ENCODE data around the gene MAG. TPM values are rescaled to one million over a fixed set of nuclear protein-coding genes. Genes with fewer than 3 reads are reported as not detected.

Gene MAG
- total RNA-seq, 2 donors from 2014 or later = not detected

GRCh38 chr19:35287713-35288112, 4.2 kb upstream of the MAG start:
- peaks cover 13% of the 10 kb centered on the region for H3K27me3 Mint-ChIP-seq (ENCODE audit: insufficient read depth)
- no peak for TF ChIP-seq CTCF (conservative IDR thresholded peaks at IDR 0.05)
- H3K36me3 Mint-ChIP-seq (ENCODE audit: low read depth) = no peaks in the 10 kb centered on the region
- no peak overlapping the region for H3K9ac ChIP-seq (ENCODE audit: extremely low read depth, low read length, poor library complexity, severe bottlenecking)
- H3K4me1 Mint-ChIP-seq = peaks cover 11% of the 10 kb centered on the region
- H3K27ac ChIP-seq (ENCODE audit: low read depth, low read length) = no peak overlapping the region
- H3K9me3 ChIP-seq (ENCODE audit: control insufficient read depth, low read length) = no peaks in the 10 kb centered on the region
- H3K4me3 Mint-ChIP-seq = no peak overlapping the region
- no peaks in the 10 kb centered on the region for H3K36me3 ChIP-seq (ENCODE audit: control insufficient read depth, insufficient read depth, low read length)
- no peak for DNase-seq
- no peaks in the 10 kb centered on the region for H3K4me1 ChIP-seq (ENCODE audit: control insufficient read depth, insufficient read depth, low read length)
- no peak overlapping the region for H3K27ac Mint-ChIP-seq
- no peaks in the 10 kb centered on the region for H3K9me3 Mint-ChIP-seq
- H3K4me3 ChIP-seq (ENCODE audit: low read length) = no peak overlapping the region
- H3K27me3 ChIP-seq (ENCODE audit: control insufficient read depth, insufficient read depth, low read length, poor library complexity, severe bottlenecking) = no peaks in the 10 kb centered on the region
- 86 to 88% methylated on average over 6 to 10 of the region's 10 CpGs for WGBS, 2 experiments (ENCODE audit: insufficient coverage in 1 of 2, insufficient read length in 1 of 2)

- no peaks in the 10 kb centered on the region for H3K36me3 Mint-ChIP-seq (ENCODE audit: low read depth)
- no peaks in the 10 kb centered on the region for H3K9me3 Mint-ChIP-seq
- peaks cover 11% of the 10 kb centered on the region for H3K4me1 Mint-ChIP-seq
Observed at GRCh38 chr19:35288331-35288730, 3.6 kb upstream of the MAG start.

GRCh38 chr19:35288906-35289305, 3.1 kb upstream of the MAG start:
- Mint-ChIP-seq H3K9me3 (no peaks in the 10 kb centered on the region), H3K27me3 (ENCODE audit: insufficient read depth) (peaks cover 7% of the 10 kb centered on the region), H3K4me1 (peaks cover 11% of the 10 kb centered on the region), H3K4me3 (no peak overlapping the region), H3K36me3 (ENCODE audit: low read depth) (no peaks in the 10 kb centered on the region), H3K27ac (no peak overlapping the region)
- no peaks in the 10 kb centered on the region for H3K9me3 ChIP-seq (ENCODE audit: control insufficient read depth, low read length)
- no peaks in the 10 kb centered on the region for H3K36me3 ChIP-seq (ENCODE audit: control insufficient read depth, insufficient read depth, low read length)
- no peaks in the 10 kb centered on the region for H3K27me3 ChIP-seq (ENCODE audit: control insufficient read depth, insufficient read depth, low read length, poor library complexity, severe bottlenecking)
- no peak overlapping the region for H3K4me3 ChIP-seq (ENCODE audit: low read length)
- no peak for TF ChIP-seq CTCF (conservative IDR thresholded peaks at IDR 0.05)
- H3K27ac ChIP-seq (ENCODE audit: low read depth, low read length) = no peak overlapping the region
- H3K4me1 ChIP-seq (ENCODE audit: control insufficient read depth, insufficient read depth, low read length) = peaks cover 5% of the 10 kb centered on the region
- H3K9ac ChIP-seq (ENCODE audit: extremely low read depth, low read length, poor library complexity, severe bottlenecking) = no peak overlapping the region
- no peak for DNase-seq
- WGBS, 2 experiments (ENCODE audit: insufficient coverage in 1 of 2, insufficient read length in 1 of 2) = 91 to 95% methylated on average over 5 of the region's 5 CpGs

More at GRCh38 chr19:35288331-35288730, 3.6 kb upstream of the MAG start:
- WGBS, 2 experiments (ENCODE audit: insufficient coverage in 1 of 2, insufficient read length in 1 of 2) = 78 to 80% methylated on average over 1 to 2 of the region's 2 CpGs
- Histone ChIP-seq H3K27me3 (ENCODE audit: control insufficient read depth, insufficient read depth, low read length, poor library complexity, severe bottlenecking) (no peaks in the 10 kb centered on the region), H3K9me3 (ENCODE audit: control insufficient read depth, low read length) (no peaks in the 10 kb centered on the region), H3K4me1 (ENCODE audit: control insufficient read depth, insufficient read depth, low read length) (no peaks in the 10 kb centered on the region), H3K9ac (ENCODE audit: extremely low read depth, low read length, poor library complexity, severe bottlenecking) (no peak overlapping the region), H3K4me3 (ENCODE audit: low read length) (no peak overlapping the region), H3K27ac (ENCODE audit: low read depth, low read length) (no peak overlapping the region), H3K36me3 (ENCODE audit: control insufficient read depth, insufficient read depth, low read length) (no peaks in the 10 kb centered on the region)
- DNase-seq = no peak
- H3K27ac Mint-ChIP-seq = no peak overlapping the region
- no peak overlapping the region for H3K4me3 Mint-ChIP-seq
- H3K27me3 Mint-ChIP-seq (ENCODE audit: insufficient read depth) = peaks cover 7% of the 10 kb centered on the region
- no peak for TF ChIP-seq CTCF (conservative IDR thresholded peaks at IDR 0.05)

Measured in endodermal cell (in vitro differentiated cells).